ENCODE measurements around the gene ARHGEF7. TPM values are rescaled to one million over a fixed set of nuclear protein-coding genes. Genes with fewer than 3 reads are reported as not detected.

The ARHGEF7 gene
- total and polyA plus RNA-seq, 2 experiments from 2014 or later, result 23.6 to 58.9 TPM

DNA sequence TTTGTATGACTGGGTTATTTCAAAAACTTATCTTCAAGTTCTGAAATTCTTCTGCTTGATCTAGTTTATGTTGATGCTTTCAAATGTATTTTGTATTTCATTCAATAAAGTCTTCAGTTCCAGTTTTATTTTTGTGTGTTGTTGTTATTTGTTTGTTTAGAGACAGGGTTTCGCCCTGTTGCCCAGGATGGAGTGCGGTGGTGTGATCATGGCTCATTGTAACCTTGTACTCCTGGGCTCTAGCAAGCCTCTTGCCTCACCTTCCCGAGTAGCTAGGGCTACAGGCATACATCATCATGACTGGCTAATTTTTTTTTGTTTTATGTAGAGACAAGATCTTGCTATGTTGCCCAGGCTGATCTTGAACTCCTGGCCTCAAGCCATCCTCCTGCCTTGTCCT is 40.3 kb upstream of the ARHGEF7 start:
- Mint-ChIP-seq H3K36me3 (ENCODE audit: low read depth) (peaks cover 17% of the 10 kb centered on the region), H3K27me3 (ENCODE audit: insufficient read depth, low read depth, poor library complexity) (peaks cover 14% of the 10 kb centered on the region), H3K4me1 (no peaks in the 10 kb centered on the region), H3K9me3 (peaks cover 45% of the 10 kb centered on the region), H3K27ac (no peak overlapping the region), H3K4me3 (no peak overlapping the region)
- no peak overlapping the region for H3K27ac ChIP-seq (ENCODE audit: low read depth)
- no peak for ATAC-seq
- H4K20me1 ChIP-seq (replicated peaks; ENCODE audit: insufficient read depth), result no peaks in the 10 kb centered on the region
- peaks cover 4% of the 10 kb centered on the region; the same call in 1 of the 2 replicates for H3K36me3 ChIP-seq (ENCODE audit: insufficient read depth)
- no peaks in the 10 kb centered on the region for H3F3A ChIP-seq (replicated peaks; ENCODE audit: low read depth)
- TF ChIP-seq, protein P1, sequence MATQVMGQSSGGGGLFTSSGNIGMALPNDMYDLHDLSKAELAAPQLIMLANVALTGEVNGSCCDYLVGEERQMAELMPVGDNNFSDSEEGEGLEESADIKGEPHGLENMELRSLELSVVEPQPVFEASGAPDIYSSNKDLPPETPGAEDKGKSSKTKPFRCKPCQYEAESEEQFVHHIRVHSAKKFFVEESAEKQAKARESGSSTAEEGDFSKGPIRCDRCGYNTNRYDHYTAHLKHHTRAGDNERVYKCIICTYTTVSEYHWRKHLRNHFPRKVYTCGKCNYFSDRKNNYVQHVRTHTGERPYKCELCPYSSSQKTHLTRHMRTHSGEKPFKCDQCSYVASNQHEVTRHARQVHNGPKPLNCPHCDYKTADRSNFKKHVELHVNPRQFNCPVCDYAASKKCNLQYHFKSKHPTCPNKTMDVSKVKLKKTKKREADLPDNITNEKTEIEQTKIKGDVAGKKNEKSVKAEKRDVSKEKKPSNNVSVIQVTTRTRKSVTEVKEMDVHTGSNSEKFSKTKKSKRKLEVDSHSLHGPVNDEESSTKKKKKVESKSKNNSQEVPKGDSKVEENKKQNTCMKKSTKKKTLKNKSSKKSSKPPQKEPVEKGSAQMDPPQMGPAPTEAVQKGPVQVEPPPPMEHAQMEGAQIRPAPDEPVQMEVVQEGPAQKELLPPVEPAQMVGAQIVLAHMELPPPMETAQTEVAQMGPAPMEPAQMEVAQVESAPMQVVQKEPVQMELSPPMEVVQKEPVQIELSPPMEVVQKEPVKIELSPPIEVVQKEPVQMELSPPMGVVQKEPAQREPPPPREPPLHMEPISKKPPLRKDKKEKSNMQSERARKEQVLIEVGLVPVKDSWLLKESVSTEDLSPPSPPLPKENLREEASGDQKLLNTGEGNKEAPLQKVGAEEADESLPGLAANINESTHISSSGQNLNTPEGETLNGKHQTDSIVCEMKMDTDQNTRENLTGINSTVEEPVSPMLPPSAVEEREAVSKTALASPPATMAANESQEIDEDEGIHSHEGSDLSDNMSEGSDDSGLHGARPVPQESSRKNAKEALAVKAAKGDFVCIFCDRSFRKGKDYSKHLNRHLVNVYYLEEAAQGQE (IDR thresholded peaks at IDR 0.05; ENCODE audit: unreplicated experiment), result no peak
- TF ChIP-seq, protein P2, sequence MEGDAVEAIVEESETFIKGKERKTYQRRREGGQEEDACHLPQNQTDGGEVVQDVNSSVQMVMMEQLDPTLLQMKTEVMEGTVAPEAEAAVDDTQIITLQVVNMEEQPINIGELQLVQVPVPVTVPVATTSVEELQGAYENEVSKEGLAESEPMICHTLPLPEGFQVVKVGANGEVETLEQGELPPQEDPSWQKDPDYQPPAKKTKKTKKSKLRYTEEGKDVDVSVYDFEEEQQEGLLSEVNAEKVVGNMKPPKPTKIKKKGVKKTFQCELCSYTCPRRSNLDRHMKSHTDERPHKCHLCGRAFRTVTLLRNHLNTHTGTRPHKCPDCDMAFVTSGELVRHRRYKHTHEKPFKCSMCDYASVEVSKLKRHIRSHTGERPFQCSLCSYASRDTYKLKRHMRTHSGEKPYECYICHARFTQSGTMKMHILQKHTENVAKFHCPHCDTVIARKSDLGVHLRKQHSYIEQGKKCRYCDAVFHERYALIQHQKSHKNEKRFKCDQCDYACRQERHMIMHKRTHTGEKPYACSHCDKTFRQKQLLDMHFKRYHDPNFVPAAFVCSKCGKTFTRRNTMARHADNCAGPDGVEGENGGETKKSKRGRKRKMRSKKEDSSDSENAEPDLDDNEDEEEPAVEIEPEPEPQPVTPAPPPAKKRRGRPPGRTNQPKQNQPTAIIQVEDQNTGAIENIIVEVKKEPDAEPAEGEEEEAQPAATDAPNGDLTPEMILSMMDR (conservative IDR thresholded peaks at IDR 0.05; ENCODE audit: low read depth in 2 of 2), result no peak
- TF ChIP-seq ZNF114 (CRISPR knock-in tag; IDR thresholded peaks at IDR 0.05) (no peak), EZH2phosphoT487 (IDR thresholded peaks at IDR 0.05; ENCODE audit: unreplicated experiment) (no peak), CREB1 (CRISPR knock-in tag; IDR thresholded peaks at IDR 0.05; ENCODE audit: low read depth) (no peak), JUNB (IDR thresholded peaks at IDR 0.05; ENCODE audit: unreplicated experiment) (no peak), ZNF331 (CRISPR knock-in tag; IDR thresholded peaks at IDR 0.05; ENCODE audit: low read depth) (no peak), EZH2 (IDR thresholded peaks at IDR 0.05; ENCODE audit: low read depth, unreplicated experiment) (no peak), STAT1 (IDR thresholded peaks at IDR 0.05; ENCODE audit: unreplicated experiment) (no peak), POLR2AphosphoS5 (IDR thresholded peaks at IDR 0.05; ENCODE audit: low read depth) (no peak), NANOG (IDR thresholded peaks at IDR 0.05; ENCODE audit: borderline replicate concordance) (no peak)
- TF ChIP-seq, protein P3, sequence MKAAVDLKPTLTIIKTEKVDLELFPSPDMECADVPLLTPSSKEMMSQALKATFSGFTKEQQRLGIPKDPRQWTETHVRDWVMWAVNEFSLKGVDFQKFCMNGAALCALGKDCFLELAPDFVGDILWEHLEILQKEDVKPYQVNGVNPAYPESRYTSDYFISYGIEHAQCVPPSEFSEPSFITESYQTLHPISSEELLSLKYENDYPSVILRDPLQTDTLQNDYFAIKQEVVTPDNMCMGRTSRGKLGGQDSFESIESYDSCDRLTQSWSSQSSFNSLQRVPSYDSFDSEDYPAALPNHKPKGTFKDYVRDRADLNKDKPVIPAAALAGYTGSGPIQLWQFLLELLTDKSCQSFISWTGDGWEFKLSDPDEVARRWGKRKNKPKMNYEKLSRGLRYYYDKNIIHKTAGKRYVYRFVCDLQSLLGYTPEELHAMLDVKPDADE (IDR thresholded peaks at IDR 0.05), result no peak
- TF ChIP-seq, protein P4, sequence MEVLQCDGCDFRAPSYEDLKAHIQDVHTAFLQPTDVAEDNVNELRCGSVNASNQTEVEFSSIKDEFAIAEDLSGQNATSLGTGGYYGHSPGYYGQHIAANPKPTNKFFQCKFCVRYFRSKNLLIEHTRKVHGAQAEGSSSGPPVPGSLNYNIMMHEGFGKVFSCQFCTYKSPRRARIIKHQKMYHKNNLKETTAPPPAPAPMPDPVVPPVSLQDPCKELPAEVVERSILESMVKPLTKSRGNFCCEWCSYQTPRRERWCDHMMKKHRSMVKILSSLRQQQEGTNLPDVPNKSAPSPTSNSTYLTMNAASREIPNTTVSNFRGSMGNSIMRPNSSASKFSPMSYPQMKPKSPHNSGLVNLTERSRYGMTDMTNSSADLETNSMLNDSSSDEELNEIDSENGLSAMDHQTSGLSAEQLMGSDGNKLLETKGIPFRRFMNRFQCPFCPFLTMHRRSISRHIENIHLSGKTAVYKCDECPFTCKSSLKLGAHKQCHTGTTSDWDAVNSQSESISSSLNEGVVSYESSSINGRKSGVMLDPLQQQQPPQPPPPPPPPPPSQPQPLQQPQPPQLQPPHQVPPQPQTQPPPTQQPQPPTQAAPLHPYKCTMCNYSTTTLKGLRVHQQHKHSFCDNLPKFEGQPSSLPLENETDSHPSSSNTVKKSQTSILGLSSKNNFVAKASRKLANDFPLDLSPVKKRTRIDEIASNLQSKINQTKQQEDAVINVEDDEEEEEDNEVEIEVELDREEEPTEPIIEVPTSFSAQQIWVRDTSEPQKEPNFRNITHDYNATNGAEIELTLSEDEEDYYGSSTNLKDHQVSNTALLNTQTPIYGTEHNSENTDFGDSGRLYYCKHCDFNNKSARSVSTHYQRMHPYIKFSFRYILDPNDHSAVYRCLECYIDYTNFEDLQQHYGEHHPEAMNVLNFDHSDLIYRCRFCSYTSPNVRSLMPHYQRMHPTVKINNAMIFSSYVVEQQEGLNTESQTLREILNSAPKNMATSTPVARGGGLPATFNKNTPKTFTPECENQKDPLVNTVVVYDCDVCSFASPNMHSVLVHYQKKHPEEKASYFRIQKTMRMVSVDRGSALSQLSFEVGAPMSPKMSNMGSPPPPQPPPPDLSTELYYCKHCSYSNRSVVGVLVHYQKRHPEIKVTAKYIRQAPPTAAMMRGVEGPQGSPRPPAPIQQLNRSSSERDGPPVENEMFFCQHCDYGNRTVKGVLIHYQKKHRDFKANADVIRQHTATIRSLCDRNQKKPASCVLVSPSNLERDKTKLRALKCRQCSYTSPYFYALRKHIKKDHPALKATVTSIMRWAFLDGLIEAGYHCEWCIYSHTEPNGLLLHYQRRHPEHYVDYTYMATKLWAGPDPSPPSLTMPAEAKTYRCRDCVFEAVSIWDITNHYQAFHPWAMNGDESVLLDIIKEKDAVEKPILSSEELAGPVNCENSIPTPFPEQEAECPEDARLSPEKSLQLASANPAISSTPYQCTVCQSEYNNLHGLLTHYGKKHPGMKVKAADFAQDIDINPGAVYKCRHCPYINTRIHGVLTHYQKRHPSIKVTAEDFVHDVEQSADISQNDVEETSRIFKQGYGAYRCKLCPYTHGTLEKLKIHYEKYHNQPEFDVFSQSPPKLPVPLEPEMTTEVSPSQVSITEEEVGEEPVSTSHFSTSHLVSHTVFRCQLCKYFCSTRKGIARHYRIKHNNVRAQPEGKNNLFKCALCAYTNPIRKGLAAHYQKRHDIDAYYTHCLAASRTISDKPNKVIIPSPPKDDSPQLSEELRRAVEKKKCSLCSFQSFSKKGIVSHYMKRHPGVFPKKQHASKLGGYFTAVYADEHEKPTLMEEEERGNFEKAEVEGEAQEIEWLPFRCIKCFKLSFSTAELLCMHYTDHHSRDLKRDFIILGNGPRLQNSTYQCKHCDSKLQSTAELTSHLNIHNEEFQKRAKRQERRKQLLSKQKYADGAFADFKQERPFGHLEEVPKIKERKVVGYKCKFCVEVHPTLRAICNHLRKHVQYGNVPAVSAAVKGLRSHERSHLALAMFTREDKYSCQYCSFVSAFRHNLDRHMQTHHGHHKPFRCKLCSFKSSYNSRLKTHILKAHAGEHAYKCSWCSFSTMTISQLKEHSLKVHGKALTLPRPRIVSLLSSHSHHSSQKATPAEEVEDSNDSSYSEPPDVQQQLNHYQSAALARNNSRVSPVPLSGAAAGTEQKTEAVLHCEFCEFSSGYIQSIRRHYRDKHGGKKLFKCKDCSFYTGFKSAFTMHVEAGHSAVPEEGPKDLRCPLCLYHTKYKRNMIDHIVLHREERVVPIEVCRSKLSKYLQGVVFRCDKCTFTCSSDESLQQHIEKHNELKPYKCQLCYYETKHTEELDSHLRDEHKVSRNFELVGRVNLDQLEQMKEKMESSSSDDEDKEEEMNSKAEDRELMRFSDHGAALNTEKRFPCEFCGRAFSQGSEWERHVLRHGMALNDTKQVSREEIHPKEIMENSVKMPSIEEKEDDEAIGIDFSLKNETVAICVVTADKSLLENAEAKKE (CRISPR knock-in tag; IDR thresholded peaks at IDR 0.05), result no peak
- H3K4me1 ChIP-seq (ENCODE audit: insufficient read depth), result no peaks in the 10 kb centered on the region
- H3K4me2 ChIP-seq, result no peak overlapping the region
- no peaks in the 10 kb centered on the region for H3K27me3 ChIP-seq (ENCODE audit: insufficient read depth)
- H3K4me3 ChIP-seq, result no peak overlapping the region
- no peak overlapping the region for H2AFZ ChIP-seq
- H3K79me2 ChIP-seq (replicated peaks; ENCODE audit: insufficient read depth), result no peaks in the 10 kb centered on the region
- 0 out of 2 replicates have a peak, but pooled peaks cover 6% of the 10 kb centered on the region for H3K9me2 ChIP-seq (ENCODE audit: insufficient read depth)
- no peak for DNase-seq (ENCODE audit: low spot score)

Data from GM23338 (cell line).